Omental fat pad (tissue), 4 donors: Measurements from ENCODE around the gene BMERB1. TPM values are rescaled to one million over a fixed set of nuclear protein-coding genes. Genes with fewer than 3 reads are reported as not detected.
"Not testable (repeated sequence)": the region's sequence is repeated elsewhere in the genome, so short reads cannot be mapped to it uniquely, and the experiment has no call there.

Experiments
- ATAC-seq: fragments of 150-250 bp; one replicate; pipeline ENCODE4 v1.9.1; 2016; ENCODE audit warnings: mild to moderate bottlenecking, moderate library complexity; ENCODE audit not compliant: low FRiP score
- DNase-seq: peaks from one replicate; pipeline ENCODE4 v3.0.0-alpha.2; 2019; ENCODE audit warnings: low spot score
- total RNA-seq, 4 donors: library from RNA; depleted of rRNA; stranded (reverse); fragments of >200 nt; gene quantifications; one replicate each; pipeline ENCODE4 v1.1.0, GENCODE V29; 2016
- TF ChIP-seq, protein P1 (sequence below), 3 donors: fragments of 450-650 bp; IDR thresholded peaks; one replicate each; pipeline ENCODE4 v1.5.1; 2016 to 2017; ENCODE audit warnings: antibody characterized with exemption in 3 of 3, mild to moderate bottlenecking in 3 of 3, moderate library complexity in 2 of 3

The BMERB1 gene
- total RNA-seq, 4 donors from 2014 or later: 28.7 to 47.0 (median 41.8) TPM

DNA sequence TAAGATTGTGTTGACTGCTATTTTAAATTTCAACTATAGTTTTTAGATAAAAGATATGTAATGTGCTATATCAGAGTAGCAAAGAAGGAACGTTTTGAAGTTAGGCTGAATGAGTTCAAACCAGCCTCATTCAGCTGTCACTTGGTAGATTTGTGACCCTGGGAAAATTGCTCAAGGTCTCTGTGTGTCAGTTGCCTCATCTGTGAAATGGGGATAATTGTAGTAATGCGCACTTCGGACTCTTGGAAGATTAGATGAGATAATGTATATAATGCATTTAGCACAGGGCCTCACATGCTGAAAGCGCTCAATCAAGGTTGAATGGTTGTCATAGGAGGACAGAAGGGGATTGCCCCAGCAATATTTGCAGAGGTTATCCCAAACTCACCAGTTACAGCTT, 4.7 kb downstream of the BMERB1 start:
- TF ChIP-seq, protein P1, sequence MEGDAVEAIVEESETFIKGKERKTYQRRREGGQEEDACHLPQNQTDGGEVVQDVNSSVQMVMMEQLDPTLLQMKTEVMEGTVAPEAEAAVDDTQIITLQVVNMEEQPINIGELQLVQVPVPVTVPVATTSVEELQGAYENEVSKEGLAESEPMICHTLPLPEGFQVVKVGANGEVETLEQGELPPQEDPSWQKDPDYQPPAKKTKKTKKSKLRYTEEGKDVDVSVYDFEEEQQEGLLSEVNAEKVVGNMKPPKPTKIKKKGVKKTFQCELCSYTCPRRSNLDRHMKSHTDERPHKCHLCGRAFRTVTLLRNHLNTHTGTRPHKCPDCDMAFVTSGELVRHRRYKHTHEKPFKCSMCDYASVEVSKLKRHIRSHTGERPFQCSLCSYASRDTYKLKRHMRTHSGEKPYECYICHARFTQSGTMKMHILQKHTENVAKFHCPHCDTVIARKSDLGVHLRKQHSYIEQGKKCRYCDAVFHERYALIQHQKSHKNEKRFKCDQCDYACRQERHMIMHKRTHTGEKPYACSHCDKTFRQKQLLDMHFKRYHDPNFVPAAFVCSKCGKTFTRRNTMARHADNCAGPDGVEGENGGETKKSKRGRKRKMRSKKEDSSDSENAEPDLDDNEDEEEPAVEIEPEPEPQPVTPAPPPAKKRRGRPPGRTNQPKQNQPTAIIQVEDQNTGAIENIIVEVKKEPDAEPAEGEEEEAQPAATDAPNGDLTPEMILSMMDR (IDR thresholded peaks at IDR 0.05): no peak
- DNase-seq (no peak), ATAC-seq (no peak)

DNA sequence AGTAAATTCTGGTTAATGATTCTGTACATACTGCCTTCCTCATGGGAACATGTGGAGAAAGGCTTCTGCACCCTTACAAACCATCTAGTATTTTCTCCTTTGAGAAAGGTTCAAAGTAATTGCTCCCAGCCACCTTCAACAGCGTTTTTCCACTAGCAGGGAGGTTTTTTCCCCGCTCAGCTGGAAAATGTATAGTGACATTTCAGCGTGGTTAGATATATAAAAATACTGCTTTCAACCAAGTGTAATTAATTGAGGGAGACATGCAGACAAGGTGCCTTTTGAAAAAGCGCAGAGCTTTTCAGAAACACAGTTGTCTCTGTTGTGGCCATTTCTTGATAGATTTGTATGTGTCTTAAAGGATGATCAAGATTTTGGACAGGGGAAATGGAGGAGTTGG, 5.1 kb downstream of the BMERB1 start:
- ATAC-seq (no peak), DNase-seq (no peak)
- TF ChIP-seq, protein P1 (IDR thresholded peaks at IDR 0.05): no peak

DNA sequence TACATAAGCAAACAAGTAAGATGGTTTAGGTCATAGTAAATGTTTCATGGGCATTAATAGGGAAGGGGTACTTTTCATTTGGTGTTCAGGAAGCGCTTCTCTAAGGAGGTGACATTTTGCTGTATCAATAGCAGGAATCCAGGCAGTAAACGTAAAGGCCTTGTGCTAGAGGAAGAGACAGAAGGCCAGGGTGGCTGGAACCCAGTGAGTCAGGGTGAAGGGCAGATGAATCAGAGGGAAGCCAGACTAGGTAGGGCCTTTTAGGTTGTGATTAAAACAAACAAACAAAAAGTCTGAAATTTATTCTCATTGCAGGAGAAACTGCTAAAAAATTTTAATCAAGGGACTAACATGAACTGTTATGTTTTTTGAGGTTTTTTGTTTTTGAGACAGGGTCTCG, 6.5 kb downstream of the BMERB1 start:
- ATAC-seq: no peak
- no peak for DNase-seq
- TF ChIP-seq, protein P1 (IDR thresholded peaks at IDR 0.05): no peak

DNA sequence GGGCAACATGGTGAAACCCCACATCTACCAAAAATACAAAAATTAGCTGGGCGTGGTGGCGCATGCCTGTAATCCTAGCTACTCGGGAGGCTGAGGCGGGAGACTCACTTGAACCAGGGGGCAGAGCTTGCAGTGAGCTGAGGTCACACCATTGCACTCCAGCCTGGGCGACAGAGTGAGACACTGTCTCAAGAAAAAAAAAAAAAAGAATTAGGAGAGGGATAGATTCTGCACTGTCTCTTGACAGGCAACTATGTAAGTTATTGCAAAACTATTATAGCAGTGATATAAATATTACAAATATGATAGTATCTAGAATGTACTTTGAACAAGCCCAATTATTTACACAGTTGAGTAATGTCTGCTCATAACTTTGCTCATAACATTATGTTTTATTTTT, 7.8 kb downstream of the BMERB1 start:
- not testable (repeated sequence) for DNase-seq, ATAC-seq

DNA sequence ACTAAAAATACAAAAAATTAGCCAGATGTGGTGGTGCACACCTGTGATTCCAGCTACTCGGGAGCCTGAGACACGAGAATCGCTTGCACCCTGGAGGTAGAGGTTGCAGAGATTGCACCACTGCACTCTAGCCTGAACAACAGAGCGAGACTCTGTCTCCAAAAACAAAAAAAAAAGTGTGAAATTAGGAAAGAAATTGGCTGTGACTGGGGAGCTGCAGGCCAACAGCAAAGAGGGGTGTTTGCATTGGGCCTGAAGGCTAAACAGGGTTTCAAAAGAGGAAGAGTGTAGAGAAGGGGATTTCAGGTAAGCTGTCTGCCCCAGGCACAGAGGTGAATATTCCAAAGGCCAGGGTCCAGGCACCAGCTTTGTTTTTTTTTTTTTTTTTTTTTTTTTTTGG, 9.4 kb downstream of the BMERB1 start:
- no peak for ATAC-seq
- DNase-seq: no peak
- TF ChIP-seq, protein P1 (IDR thresholded peaks at IDR 0.05): no peak

DNA sequence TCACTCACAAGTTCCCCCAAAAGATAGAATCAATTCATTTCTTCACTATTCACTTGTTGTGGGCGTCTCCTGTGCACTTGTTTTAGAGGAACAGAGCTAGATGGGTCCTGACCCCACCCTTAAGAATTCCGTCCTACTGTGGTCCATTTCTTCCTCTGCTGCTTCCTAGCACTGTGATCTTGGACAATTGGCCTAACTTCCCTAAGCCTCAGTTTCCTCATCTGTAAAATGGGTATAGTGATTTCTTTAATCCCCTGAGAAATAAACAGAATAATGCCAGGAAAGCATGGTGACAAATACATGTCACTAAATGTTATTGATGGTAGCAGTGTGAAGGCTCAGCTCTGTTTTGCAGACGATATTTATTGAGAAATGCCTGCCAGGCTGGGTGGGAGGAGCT, 9.9 kb downstream of the BMERB1 start:
- TF ChIP-seq, protein P1 (IDR thresholded peaks at IDR 0.05): no peak
- no peak for DNase-seq
- no peak for ATAC-seq

DNA sequence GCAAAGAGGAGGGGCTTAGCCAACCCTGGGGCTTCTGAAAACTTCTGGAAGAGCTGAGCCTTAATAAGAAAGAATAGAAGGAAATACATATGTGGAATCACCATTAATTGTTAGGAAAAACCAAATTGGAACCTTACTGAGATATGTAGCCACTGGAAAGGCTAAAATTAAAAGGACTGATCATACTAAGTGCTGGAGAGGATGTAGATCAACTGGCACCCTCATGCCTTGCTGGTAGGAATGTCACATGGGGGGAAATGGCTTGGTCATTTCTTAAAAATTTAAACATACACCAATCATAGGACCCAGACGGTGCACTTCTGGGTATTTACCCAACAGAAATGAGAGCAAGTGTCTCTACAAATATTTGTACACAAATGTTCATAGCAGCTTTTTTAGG, 11.1 kb downstream of the BMERB1 start:
- DNase-seq: no peak
- TF ChIP-seq, protein P1 (IDR thresholded peaks at IDR 0.05): no peak
- ATAC-seq: no peak

DNA sequence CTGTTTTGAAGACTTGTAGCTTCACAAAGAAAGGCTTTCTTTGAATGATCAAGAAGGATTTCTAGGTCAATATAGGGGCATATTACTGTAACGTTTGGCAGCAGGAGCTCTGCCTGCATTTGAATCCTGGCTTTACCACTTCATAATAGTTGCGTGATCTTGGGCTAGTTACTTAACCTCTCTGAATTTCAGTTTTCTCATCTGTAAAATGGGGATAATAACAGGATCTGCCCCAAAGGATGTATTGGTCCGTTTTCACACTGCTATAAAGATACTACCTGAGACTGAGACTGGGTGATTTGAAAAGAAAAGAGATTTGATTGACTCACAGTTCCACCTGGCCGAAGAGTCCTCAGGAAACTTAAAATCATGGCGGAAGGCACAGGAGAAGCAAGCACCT, 12.5 kb downstream of the BMERB1 start:
- DNase-seq: no peak
- TF ChIP-seq, protein P1 (IDR thresholded peaks at IDR 0.05): no peak
- ATAC-seq: no peak
